ENCODE data around the gene FARP1. TPM values are rescaled to one million over a fixed set of nuclear protein-coding genes. Genes with fewer than 3 reads are reported as not detected.

The FARP1 gene
- total RNA-seq, 1 donor from 2014 or later, result 278 TPM

DNA sequence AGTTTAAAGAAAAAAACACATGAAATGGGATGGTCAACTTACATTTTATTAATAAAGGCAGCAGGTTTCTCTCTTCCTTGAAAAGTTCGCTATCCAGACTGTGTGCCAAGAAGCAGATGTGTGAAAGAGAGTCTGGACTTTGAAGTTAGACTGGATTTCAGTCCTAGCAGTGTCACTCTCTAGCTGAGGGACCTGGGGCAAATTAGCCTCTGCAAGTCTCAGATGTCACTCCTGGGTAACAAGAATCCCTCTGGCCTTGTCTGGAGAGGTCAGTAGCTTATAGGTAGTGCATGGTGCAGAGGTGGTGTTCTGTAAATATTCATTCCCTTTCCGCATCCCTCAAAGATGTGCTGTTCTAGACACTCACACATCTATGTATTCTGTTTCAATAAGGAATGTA lies 221.8 kb downstream of the FARP1 start:
- TF ChIP-seq, protein P1, sequence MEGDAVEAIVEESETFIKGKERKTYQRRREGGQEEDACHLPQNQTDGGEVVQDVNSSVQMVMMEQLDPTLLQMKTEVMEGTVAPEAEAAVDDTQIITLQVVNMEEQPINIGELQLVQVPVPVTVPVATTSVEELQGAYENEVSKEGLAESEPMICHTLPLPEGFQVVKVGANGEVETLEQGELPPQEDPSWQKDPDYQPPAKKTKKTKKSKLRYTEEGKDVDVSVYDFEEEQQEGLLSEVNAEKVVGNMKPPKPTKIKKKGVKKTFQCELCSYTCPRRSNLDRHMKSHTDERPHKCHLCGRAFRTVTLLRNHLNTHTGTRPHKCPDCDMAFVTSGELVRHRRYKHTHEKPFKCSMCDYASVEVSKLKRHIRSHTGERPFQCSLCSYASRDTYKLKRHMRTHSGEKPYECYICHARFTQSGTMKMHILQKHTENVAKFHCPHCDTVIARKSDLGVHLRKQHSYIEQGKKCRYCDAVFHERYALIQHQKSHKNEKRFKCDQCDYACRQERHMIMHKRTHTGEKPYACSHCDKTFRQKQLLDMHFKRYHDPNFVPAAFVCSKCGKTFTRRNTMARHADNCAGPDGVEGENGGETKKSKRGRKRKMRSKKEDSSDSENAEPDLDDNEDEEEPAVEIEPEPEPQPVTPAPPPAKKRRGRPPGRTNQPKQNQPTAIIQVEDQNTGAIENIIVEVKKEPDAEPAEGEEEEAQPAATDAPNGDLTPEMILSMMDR (IDR thresholded peaks at IDR 0.05; ENCODE audit: unreplicated experiment), result no peak
- Mint-ChIP-seq H3K9me3 (ENCODE audit: low read depth) (no peaks in the 10 kb centered on the region), H3K36me3 (ENCODE audit: insufficient read depth) (peaks cover 12% of the 10 kb centered on the region), H3K27ac (no peak overlapping the region), H3K27me3 (no peaks in the 10 kb centered on the region), H3K4me1 (ENCODE audit: low read depth) (no peaks in the 10 kb centered on the region), H3K4me3 (ENCODE audit: low read depth) (no peak overlapping the region)
- no peak for DNase-seq (ENCODE audit: low spot score, unreplicated experiment)

DNA sequence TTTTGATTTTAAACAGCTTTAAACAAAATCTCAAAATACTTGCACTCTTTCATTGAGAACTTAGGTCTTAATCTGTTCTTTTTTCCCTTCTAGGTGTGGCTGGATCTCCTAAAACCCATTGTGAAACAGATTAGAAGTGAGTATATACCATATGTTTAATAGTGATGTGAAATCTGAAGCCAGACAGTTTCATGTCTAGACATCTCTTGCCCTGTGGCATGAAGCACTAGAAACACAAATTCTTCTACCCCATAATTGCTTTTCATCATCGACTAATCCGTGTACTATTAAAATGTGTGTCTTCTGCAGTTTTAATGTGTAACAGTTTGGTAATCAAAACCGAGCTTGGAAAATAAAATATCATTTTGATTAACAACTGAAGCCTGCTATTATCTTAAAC lies 222.4 kb downstream of the FARP1 start:
- H3K27ac Mint-ChIP-seq, result no peak overlapping the region
- no peaks in the 10 kb centered on the region for H3K4me1 Mint-ChIP-seq (ENCODE audit: low read depth)
- TF ChIP-seq, protein P1 (IDR thresholded peaks at IDR 0.05; ENCODE audit: unreplicated experiment), result no peak

DNA sequence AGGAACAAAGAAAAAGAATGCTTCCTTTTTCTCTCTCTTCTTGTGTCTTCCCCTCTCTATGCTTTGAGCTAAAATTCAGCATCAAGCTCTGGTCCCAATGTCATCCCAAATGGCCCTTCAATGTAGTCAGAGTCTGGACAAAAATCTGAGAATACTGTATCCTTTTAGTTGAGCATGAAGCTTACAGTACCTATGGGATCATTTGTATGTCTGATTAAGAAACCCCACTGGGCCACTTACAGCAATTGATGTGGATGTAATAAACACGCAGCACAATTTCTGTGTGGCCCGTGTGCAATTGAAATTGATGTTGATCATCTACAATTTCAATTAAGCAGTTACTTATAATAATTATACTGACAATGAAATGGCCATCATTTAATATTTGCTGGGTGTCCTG lies 223.1 kb downstream of the FARP1 start:
- no peaks in the 10 kb centered on the region for H3K4me1 Mint-ChIP-seq (ENCODE audit: low read depth)
- DNase-seq (ENCODE audit: low spot score, unreplicated experiment), result no peak
- H3K27me3 Mint-ChIP-seq, result no peaks in the 10 kb centered on the region
- TF ChIP-seq, protein P1 (IDR thresholded peaks at IDR 0.05; ENCODE audit: unreplicated experiment), result no peak
- H3K27ac Mint-ChIP-seq, result no peak overlapping the region
- H3K4me3 Mint-ChIP-seq (ENCODE audit: low read depth), result no peak overlapping the region
- H3K9me3 Mint-ChIP-seq (ENCODE audit: low read depth), result no peaks in the 10 kb centered on the region
- H3K36me3 Mint-ChIP-seq (ENCODE audit: insufficient read depth), result peaks cover 18% of the 10 kb centered on the region

More for the DNA sequence above, 222.4 kb downstream of the FARP1 start:
- Mint-ChIP-seq H3K9me3 (ENCODE audit: low read depth) (no peaks in the 10 kb centered on the region), H3K27me3 (no peaks in the 10 kb centered on the region), H3K4me3 (ENCODE audit: low read depth) (no peak overlapping the region), H3K36me3 (ENCODE audit: insufficient read depth) (peaks cover 16% of the 10 kb centered on the region)
- DNase-seq (ENCODE audit: low spot score, unreplicated experiment), result no peak

DNA sequence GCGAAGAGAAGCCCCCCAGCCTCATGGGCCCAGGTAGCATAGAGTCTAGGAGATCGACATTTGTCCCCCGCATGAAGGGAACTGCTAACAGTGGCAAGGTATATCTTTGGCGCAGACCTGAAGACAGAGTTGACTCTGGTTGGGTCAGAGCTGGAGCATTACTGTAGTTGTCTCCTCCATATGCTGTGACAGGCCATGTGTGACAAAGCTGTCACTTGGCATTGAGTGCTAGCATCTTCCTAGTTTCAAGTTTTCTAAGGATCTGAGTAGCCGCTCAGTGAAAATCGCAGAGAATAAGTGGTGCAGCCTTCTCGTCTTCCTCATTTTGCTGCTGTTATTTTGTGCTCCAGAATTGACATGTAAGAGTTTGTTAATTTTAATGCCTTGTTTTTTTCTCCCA lies 223.5 kb downstream of the FARP1 start:
- no peak overlapping the region for H3K27ac Mint-ChIP-seq
- H3K9me3 Mint-ChIP-seq (ENCODE audit: low read depth), result no peaks in the 10 kb centered on the region
- no peaks in the 10 kb centered on the region for H3K27me3 Mint-ChIP-seq
- no peak for DNase-seq (ENCODE audit: low spot score, unreplicated experiment)
- TF ChIP-seq, protein P1 (IDR thresholded peaks at IDR 0.05; ENCODE audit: unreplicated experiment), result no peak
- no peak overlapping the region for H3K4me3 Mint-ChIP-seq (ENCODE audit: low read depth)
- peaks cover 1% of the 10 kb centered on the region for H3K4me1 Mint-ChIP-seq (ENCODE audit: low read depth)
- H3K36me3 Mint-ChIP-seq (ENCODE audit: insufficient read depth), result peaks cover 20% of the 10 kb centered on the region

DNA sequence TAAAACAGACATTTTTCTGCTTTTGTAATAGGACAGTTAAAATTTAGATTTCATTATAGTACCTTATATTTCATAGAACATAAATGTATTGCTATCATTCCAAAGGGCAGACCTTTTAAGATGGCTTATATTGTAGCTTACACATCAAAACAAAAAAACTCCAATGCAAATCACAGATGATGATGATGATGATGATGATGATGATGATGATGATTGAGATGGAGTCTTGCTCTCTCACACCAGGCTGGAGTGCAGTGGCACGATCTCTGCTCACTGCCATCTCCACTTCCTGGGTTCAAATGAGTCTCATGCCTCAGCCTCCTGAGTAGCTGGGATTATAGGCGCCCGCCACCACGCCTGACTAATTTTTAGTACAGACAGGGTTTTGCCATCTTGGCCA lies 224.1 kb downstream of the FARP1 start:
- H3K4me1 Mint-ChIP-seq (ENCODE audit: low read depth), result peaks cover 5% of the 10 kb centered on the region
- no peak for DNase-seq (ENCODE audit: low spot score, unreplicated experiment)
- TF ChIP-seq, protein P1 (IDR thresholded peaks at IDR 0.05; ENCODE audit: unreplicated experiment), result no peak
- H3K27ac Mint-ChIP-seq, result no peak overlapping the region
- H3K4me3 Mint-ChIP-seq (ENCODE audit: low read depth), result no peak overlapping the region
- H3K27me3 Mint-ChIP-seq, result no peaks in the 10 kb centered on the region
- H3K36me3 Mint-ChIP-seq (ENCODE audit: insufficient read depth), result peaks cover 24% of the 10 kb centered on the region
- H3K9me3 Mint-ChIP-seq (ENCODE audit: low read depth), result no peaks in the 10 kb centered on the region
